HepG2 (cell line): ENCODE data around the gene EIF4G1. TPM values are rescaled to one million over a fixed set of nuclear protein-coding genes. Genes with fewer than 3 reads are reported as not detected.
A peak's percentile ranks its signal among the peaks of the same experiment; 100 is the strongest.

Experiments used
- CAMTA2 ChIP-seq: sonication (generic); formaldehyde crosslinking; IDR thresholded peaks from 2 replicates; pipeline ENCODE4 v1.4.0; 2020; ENCODE audit warnings: mild to moderate bottlenecking, missing genetic modification reagents, borderline replicate concordance
- CSRNP2 ChIP-seq: sonication (generic); formaldehyde crosslinking; conservative IDR thresholded peaks from 2 replicates; pipeline ENCODE4 v1.8.0; 2022; ENCODE audit warnings: low read depth, missing genetic modification reagents
- FOXO4 ChIP-seq: sonication (generic); formaldehyde crosslinking; conservative IDR thresholded peaks from 2 replicates; pipeline ENCODE4 v1.8.1; 2023; ENCODE audit warnings: missing genetic modification reagents
- NCOR1 ChIP-seq: fragments of 200-600 bp; sonication (generic); IDR thresholded peaks from 2 replicates; pipeline ENCODE4 v1.7.0; 2017; ENCODE audit warnings: antibody characterized with exemption, low read length, borderline replicate concordance
- NR2F6 ChIP-seq, 2 experiments: IDR thresholded peaks; 2 replicates each; pipeline ENCODE4 v1.6.1; 2016; ENCODE audit warnings: antibody characterized with exemption in 1 of 2, mild to moderate bottlenecking in 1 of 2
- RBFOX2 ChIP-seq: fragments of 200-400 bp; formaldehyde crosslinking; IDR thresholded peaks from 2 replicates; pipeline ENCODE4 v1.6.1; 2017; ENCODE audit warnings: low read depth, mild to moderate bottlenecking, low read length
- RERE ChIP-seq: IDR thresholded peaks from 2 replicates; pipeline ENCODE4 v1.6.1; 2016; ENCODE audit warnings: low read depth, missing genetic modification reagents, missing compliant biosample characterization
- SIN3A ChIP-seq: IDR thresholded peaks from 2 replicates; pipeline ENCODE4 v1.6.1; 2011; ENCODE audit warnings: low read depth, mild to moderate bottlenecking, control low read depth, low read length, borderline replicate concordance
- ZNF225 ChIP-seq: sonication (generic); formaldehyde crosslinking; IDR thresholded peaks from 2 replicates; pipeline ENCODE4 v1.4.0; 2020; ENCODE audit warnings: mild to moderate bottlenecking, missing genetic modification reagents
- ZNF296 ChIP-seq: sonication (generic); formaldehyde crosslinking; conservative IDR thresholded peaks from 2 replicates; pipeline ENCODE4 v1.5.0; 2020; ENCODE audit warnings: mild to moderate bottlenecking, missing genetic modification reagents
- ZNF354B ChIP-seq: sonication (generic); formaldehyde crosslinking; IDR thresholded peaks from 2 replicates; pipeline ENCODE4 v1.8.0; 2022; ENCODE audit warnings: mild to moderate bottlenecking, missing genetic modification reagents
- ZNF468 ChIP-seq: sonication (generic); formaldehyde crosslinking; IDR thresholded peaks from 2 replicates; pipeline ENCODE4 v1.8.0; 2022; ENCODE audit warnings: mild to moderate bottlenecking, moderate library complexity, missing genetic modification reagents
- ZNF766 ChIP-seq: sonication (generic); formaldehyde crosslinking; IDR thresholded peaks from 2 replicates; pipeline ENCODE4 v1.5.0; 2020; ENCODE audit warnings: missing genetic modification reagents, borderline replicate concordance
- ZNF776 ChIP-seq: sonication (generic); formaldehyde crosslinking; IDR thresholded peaks from 2 replicates; pipeline ENCODE4 v1.4.0; 2020; ENCODE audit warnings: mild to moderate bottlenecking, missing genetic modification reagents
- ZNF891 ChIP-seq: sonication (generic); formaldehyde crosslinking; IDR thresholded peaks from 2 replicates; pipeline ENCODE4 v1.5.0; 2020; ENCODE audit warnings: mild to moderate bottlenecking, missing genetic modification reagents
- polyA plus RNA-seq, 8 experiments: library from polyadenylated mRNA; depleted of rRNA in 3 of 8; stranded (reverse) in 7 of 8; unstranded in 1 of 8; fragments of >200 nt; fragmentation: Illumina TruSeq in 4 of 8; extraction: Trizol in 4 of 8; gene quantifications; 2 replicates each; pipeline versions ENCODE4 v1.2.1 to v1.2.3, GENCODE V29; 2011 to 2016; ENCODE audit warnings: low read depth in 4 of 8, missing spikeins in 1 of 8, mixed read lengths in 1 of 8; ENCODE audit not compliant: insufficient read depth in 1 of 8
- total RNA-seq, 5 experiments: library from RNA; depleted of rRNA; stranded (reverse); fragments of >200 nt; fragmentation: Illumina TruSeq; extraction: Trizol; gene quantifications; 2 replicates each; pipeline ENCODE4 v1.2.3, GENCODE V29; 2016; ENCODE audit warnings: low read depth in 1 of 5

EIF4G1 gene
- total and polyA plus RNA-seq, 2 of the 13 experiments (the other 11 are each of a cell fraction or from before 2014, with no cell fraction given): 208 to 213 TPM

GRCh38 chr3:184335661-184336546 is 21.5 kb downstream of the EIF4G1 start (continued):
- TF ChIP-seq ZNF225 (CRISPR knock-in tag) (no peak), SIN3A (0 out of 2 replicates have a peak, but pooled peaks have one; percentile 57), FOXO4 (CRISPR knock-in tag) (no peak), ZNF296 (CRISPR knock-in tag) (no peak), RERE (CRISPR knock-in tag) (no peak; the same call in 1 of the 2 replicates), ZNF776 (peak; percentile 44; the same call in 1 of the 2 replicates), NR2F6 (IDR thresholded peaks at IDR 0.05) (no peak), NR2F6 (CRISPR knock-in tag; IDR thresholded peaks at IDR 0.05) (peak; percentile 6; the same call in 1 of the 2 replicates), ZNF891 (0 out of 2 replicates have a peak, but pooled peaks have one; percentile 2), NCOR1 (no peak), RBFOX2 (peak; percentile 89), CSRNP2 (CRISPR knock-in tag) (no peak), ZNF766 (no peak), ZNF354B (CRISPR knock-in tag) (0 out of 2 replicates have a peak, but pooled peaks have one; percentile 56), ZNF468 (CRISPR knock-in tag) (0 out of 2 replicates have a peak, but pooled peaks have one; percentile 53), CAMTA2 (peak; percentile 40; the same call in 1 of the 2 replicates)
